ENCODE measurements around the gene SMG5.

Gene SMG5

DNA sequence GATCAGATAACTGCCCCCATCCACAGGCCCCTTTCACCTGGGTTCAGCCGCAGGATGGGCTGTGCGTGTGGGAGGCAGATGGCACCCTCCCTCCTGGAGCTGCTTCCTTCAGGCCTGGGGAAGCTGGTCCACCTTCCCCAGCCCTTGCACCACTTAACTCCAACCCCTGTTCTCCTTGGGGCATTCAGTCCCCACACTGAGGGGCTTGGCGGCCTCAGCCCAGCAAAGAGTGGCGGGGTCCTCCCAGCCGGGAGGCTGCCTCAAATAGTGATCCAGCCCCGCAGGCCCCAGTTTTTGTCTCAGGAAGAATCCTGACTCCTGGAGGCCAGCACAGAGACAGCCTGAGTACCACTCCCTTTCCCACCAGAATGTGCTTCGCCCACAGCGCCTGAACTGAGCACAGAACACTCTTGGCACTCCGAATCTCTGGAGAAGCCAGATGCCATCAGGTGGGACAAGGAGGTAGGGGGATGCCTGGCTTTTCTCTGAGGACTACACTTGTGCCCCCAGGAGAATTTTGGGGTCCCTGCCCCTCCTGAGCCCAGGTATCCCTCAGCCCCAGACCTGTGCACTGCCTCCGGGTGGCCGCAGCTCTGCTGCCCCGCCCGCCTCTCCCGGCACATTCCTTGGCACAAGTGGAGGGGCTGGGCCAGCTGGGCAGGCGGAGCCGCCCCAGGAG is 35.7 kb downstream of the SMG5 start:
- TF ChIP-seq, protein P1, sequence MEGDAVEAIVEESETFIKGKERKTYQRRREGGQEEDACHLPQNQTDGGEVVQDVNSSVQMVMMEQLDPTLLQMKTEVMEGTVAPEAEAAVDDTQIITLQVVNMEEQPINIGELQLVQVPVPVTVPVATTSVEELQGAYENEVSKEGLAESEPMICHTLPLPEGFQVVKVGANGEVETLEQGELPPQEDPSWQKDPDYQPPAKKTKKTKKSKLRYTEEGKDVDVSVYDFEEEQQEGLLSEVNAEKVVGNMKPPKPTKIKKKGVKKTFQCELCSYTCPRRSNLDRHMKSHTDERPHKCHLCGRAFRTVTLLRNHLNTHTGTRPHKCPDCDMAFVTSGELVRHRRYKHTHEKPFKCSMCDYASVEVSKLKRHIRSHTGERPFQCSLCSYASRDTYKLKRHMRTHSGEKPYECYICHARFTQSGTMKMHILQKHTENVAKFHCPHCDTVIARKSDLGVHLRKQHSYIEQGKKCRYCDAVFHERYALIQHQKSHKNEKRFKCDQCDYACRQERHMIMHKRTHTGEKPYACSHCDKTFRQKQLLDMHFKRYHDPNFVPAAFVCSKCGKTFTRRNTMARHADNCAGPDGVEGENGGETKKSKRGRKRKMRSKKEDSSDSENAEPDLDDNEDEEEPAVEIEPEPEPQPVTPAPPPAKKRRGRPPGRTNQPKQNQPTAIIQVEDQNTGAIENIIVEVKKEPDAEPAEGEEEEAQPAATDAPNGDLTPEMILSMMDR (IDR thresholded peaks at IDR 0.05), result no peak
- peaks cover 3% of the 10 kb centered on the region for H3K27me3 Mint-ChIP-seq (ENCODE audit: low read depth, poor library complexity)
- H3K4me1 Mint-ChIP-seq, result peaks cover 30% of the 10 kb centered on the region
- peak overlapping the region; percentile 66 for H3K27ac Mint-ChIP-seq
- no peaks in the 10 kb centered on the region for H3K9me3 Mint-ChIP-seq
- DNase-seq, result no peak
- H3K36me3 Mint-ChIP-seq (ENCODE audit: low read depth), result peaks cover 6% of the 10 kb centered on the region
- H3K4me3 Mint-ChIP-seq, result no peak overlapping the region

DNA sequence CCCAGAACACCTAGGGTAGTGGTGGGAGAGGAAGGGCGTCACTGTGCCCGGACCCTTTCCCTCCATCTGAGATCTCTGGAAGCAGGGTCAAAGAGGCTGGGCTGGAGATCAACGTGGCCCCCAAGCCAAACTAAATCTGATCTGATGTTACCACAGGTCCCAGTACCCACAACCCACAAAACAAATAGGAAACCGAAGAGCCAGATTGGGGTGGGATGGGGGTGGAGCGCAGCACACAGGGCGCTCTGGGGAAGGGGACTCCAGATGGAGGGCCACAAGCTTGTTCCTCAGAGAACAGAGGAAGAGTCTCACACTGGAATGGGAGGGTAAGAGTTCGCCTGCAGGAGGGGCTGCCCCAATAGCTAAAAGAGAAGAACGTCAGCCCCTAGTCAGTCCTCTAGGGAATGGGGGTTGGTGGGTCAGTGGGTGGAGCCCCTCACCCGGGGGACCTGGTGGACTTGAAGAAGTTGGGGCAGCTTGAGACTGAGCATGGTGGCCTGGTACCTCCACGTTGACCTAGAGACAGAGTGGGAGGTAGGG is 36.3 kb downstream of the SMG5 start:
- Mint-ChIP-seq H3K36me3 (ENCODE audit: low read depth) (peaks cover 6% of the 10 kb centered on the region), H3K4me1 (peaks cover 30% of the 10 kb centered on the region), H3K27me3 (ENCODE audit: low read depth, poor library complexity) (peaks cover 3% of the 10 kb centered on the region), H3K27ac (peak overlapping the region; percentile 75), H3K4me3 (no peak overlapping the region), H3K9me3 (no peaks in the 10 kb centered on the region)
- no peak for DNase-seq
- TF ChIP-seq, protein P1 (IDR thresholded peaks at IDR 0.05), result no peak

DNA sequence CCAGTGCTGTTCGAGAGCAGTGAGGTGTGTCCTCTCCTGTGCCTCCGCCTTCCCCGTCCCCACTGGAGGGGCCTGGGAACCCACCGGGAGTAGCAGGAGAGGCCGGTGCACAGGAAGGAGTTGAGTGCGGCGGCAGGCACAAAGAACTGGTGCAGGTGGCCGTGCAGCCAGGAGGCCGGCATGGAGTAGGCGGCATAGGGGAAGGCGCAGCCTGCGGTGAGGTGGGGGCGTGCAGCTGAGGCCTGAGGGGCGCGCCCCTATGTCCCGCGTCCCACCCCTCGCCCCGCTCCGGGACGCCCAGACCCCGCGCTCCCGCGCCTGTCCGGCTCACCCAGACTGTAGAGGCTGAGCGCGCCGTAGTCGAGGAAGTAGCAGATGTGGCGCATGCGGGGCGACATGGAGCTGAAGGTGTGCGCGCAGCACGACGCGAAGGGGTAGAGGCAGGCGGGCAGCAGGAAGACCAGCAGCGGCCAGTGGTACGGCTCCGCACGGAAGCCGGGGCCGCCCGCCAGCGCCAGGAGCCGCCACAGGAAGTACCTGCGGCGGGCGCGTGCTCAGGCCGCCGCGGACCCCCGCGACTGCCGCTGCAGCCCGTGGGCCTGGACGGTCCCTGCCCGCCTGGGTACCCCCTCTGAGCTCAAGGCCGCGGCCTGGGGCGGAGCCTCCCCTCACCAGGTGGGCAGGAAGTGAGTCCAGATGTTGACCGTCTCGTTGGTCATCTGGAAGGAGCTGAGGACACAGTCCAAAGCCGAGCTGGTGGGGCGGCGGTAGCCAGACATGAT is 37.0 kb downstream of the SMG5 start:
- Mint-ChIP-seq H3K36me3 (ENCODE audit: low read depth) (peaks cover 4% of the 10 kb centered on the region), H3K4me3 (no peak overlapping the region), H3K27me3 (ENCODE audit: low read depth, poor library complexity) (peaks cover 3% of the 10 kb centered on the region), H3K27ac (peak overlapping the region; percentile 92), H3K9me3 (no peaks in the 10 kb centered on the region), H3K4me1 (peaks cover 35% of the 10 kb centered on the region)
- DNase-seq, result no peak
- TF ChIP-seq, protein P1 (IDR thresholded peaks at IDR 0.05), result no peak

DNA sequence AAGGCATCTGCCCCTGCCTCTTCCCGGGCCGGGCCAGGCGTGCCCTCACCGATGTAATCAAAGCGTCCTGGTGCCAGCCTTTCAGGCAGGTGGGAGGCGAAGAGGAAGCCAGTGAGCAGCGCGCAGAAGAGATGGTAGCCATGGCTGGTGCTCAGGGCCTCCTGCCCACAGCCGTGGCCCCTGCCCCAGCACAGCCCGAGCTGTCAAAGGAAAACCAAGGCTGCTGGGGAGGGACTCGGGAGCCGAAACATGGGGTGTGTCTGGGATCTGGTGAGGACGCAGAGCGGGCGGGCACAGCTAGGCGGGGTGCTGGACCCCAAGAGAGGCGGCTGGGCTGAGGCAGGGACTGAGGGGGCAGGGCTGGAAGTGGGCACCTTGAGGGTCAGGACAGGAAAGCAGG is 37.9 kb downstream of the SMG5 start:
- peaks cover 4% of the 10 kb centered on the region for H3K36me3 Mint-ChIP-seq (ENCODE audit: low read depth)
- H3K9me3 Mint-ChIP-seq, result no peaks in the 10 kb centered on the region
- no peak for DNase-seq
- peaks cover 5% of the 10 kb centered on the region for H3K27me3 Mint-ChIP-seq (ENCODE audit: low read depth, poor library complexity)
- H3K4me1 Mint-ChIP-seq, result peaks cover 35% of the 10 kb centered on the region
- no peak overlapping the region for H3K4me3 Mint-ChIP-seq
- TF ChIP-seq, protein P1 (IDR thresholded peaks at IDR 0.05), result no peak
- peak overlapping the region; percentile 92 for H3K27ac Mint-ChIP-seq

DNA sequence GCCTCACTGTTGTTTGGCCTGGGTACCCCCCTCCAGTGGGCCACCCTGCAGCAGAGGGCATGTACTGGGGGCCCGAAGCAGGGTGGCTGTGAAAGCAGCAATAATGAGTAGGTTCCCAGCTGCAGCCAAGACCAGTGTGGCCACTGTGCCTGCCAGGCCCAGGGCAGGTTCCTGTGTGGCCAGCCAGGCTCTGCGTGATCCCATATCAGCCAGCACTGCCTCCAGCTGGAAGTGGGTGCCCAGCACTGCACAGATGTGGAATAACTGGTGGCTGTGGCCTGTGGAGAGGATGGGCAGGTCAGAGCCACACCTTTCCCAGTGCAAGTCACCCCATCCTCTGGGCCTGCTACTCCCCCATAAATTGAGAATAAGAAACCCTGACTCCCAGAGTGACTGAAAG is 38.5 kb downstream of the SMG5 start:
- DNase-seq, result no peak
- peaks cover 5% of the 10 kb centered on the region for H3K27me3 Mint-ChIP-seq (ENCODE audit: low read depth, poor library complexity)
- TF ChIP-seq, protein P1 (IDR thresholded peaks at IDR 0.05), result no peak
- H3K4me3 Mint-ChIP-seq, result no peak overlapping the region
- H3K36me3 Mint-ChIP-seq (ENCODE audit: low read depth), result peaks cover 5% of the 10 kb centered on the region
- peak overlapping the region; percentile 36 for H3K27ac Mint-ChIP-seq
- peaks cover 29% of the 10 kb centered on the region for H3K4me1 Mint-ChIP-seq
- no peaks in the 10 kb centered on the region for H3K9me3 Mint-ChIP-seq

Data from nephron progenitor cell (in vitro differentiated cells).